ENCODE measurements around the gene RAB1B.
A peak's percentile ranks its signal among the peaks of the same experiment; 100 is the strongest.

Gene RAB1B

DNA sequence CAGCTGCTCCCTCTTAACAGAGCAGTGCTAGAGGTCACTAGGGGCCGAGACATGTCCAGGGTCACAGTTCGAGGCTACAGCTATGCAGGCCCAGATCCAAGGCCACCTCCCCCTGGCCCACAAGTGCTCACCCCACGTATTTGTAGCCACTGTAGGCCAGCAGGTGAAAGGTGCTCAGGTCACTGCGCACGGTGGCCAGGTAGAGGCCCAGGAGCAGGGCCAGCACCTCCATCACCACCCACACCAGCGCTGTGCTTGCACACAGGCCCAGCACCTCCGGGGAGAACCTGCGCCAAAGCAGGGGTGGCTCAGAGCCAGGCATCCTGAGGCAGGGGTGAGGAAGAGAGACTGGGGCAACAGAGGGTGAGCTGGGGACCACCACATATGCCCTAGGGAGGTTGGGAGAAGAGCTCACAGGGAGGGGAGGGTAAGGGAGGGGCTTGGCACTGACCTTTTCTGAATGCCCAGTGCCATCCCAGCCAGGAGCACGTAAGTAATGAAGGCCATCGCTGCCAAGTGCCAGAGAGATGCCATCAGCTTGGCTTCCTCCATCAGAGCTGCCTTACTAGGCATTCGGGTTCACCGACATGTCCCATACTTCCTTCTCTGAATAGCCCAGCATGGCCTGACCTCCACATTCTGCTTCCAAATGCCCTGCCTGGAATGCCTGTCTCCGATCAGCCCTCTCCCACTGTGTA lies 17.0 kb downstream of the RAB1B start:
- DNase-seq = no peak

DNA sequence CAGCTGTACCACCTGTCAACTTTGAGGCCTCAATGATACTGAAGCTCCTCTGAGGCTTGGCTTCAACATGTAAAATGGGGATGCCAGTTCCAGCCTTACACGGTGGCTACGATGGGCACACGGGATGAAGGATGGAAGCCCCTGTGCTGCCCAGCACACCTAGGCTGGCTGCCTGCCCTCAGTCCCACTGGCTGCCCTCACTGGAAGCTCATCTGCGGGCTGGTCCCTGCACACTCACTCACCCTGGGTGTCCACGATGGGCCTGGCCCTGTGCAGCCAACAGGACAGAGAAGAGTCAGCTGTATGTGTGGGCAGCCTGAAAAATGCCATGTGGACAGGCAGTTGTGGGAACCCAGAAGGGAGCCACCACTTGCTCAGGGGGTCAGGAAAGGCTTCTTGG lies 18.3 kb downstream of the RAB1B start:
- no peak for DNase-seq

DNA sequence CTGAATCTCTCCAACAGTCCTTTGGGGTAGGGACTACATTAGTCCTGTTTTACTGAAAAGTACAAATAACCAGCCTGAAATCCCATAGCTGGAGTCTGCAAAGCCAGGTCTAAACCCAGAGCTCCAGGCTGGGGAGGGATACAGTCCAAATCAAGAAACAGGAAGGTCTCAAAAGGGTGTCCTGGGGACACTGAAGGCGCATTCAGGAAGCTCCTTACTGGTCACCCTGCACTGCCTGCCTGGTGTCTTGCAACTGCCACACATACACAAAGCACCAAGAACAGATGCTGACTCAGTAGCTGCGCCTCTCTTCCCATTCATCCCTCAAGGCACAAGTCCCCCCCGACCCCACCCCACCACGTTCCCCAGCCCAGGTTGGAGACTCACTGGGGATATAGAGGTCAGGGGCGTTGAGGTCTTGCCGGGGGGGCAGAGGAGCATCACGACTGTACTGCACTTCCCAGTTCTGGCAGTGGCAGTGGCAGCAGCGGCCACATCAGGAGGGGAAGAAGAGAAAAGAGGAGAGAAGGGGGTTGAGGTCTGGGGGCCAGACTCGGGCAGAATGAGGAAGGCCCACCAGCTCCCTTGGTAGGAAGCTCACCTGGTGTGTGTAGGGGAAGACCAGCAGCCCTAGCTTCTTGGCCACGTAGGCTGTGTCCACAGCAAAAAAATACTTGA lies 18.9 kb downstream of the RAB1B start:
- DNase-seq = no peak

DNA sequence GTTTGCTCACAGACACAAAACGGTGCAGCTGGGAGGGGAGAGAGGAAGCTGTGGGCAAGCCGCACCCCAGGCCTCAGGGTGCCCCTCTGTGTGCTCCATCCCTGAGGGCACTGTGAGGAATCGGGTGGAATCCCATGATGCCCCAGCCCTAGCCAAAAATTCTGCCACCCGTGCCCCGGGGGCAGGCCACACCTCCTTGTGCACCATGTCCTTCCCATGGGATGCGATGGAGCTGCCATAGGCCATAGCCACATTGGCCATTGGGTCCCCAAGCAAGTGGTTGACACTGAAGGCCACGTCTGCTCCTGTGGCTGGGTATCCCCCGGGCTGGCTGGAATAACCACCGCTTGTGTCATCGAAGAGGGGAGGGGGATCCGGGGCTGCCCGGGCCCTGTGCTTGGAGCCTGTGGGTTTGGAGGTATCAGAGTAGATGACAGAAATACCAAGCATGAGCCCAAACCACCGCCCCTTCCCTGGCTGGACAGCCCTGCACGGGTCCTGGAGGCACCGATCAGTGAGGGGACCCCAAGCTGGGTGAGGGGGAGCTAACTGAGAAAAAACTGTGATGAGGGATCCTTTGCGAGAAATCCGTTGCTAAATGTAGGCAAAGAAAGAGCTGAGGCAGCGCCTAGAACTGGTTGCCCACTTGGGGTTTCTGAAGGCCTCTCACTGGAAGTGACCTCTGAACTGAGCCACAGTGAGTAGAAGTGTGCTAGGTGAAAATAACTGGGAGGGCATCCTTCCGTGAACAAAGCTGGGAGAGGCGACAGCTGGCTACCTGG lies 19.6 kb downstream of the RAB1B start:
- peak in 1 of 3 experiments; percentile 81 for DNase-seq

DNA sequence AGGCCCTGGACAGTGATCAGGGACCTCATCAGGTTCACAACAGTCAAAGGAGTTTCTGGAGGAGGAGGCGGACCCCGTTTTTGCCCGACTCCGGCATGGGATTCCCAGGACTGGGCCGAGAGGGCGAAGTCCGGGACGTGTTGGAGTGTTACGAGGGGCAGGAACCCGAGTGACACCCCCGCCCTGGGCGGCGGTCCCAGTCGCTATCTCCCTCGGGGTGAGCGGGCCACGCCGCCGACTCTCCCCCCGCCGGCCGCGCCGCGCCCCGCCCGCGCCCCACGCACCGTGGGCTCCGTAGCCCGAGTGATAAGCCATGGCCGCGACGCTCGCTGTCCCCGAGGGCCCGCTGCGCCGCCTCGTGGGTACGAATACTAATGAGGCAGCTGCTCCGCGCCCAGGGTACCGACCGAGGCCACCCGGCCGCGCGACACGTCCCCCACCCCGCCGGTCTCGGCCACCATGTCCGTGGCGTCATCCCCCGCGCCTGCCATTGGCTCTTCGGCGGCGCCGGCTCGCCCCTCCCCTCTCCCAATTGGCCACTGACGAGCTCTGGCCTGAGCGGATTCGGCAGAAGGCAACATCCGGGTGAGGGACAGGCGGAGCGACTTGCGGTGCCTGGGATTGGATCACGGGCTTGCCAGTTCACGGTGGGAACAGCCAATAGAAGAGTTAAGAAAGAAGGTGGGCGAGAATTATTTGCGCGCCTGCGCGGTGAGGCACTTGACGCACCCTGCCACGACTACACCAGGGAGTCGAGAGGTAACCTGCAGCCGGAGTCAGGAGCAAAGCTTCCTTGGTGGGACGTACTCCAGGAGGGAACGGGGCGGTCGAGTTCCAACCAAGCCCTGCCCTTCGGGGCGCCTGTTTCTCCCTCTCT lies 20.5 kb downstream of the RAB1B start, which contains the start of gene YIF1A:
Gene YIF1A (minus strand): TSS at position 473 of the 877 bp plus-strand sequence. CDS start 158 bp downstream, at position 315.
- DNase-seq = peak; percentile 99 to 100 (median 99)

DNA sequence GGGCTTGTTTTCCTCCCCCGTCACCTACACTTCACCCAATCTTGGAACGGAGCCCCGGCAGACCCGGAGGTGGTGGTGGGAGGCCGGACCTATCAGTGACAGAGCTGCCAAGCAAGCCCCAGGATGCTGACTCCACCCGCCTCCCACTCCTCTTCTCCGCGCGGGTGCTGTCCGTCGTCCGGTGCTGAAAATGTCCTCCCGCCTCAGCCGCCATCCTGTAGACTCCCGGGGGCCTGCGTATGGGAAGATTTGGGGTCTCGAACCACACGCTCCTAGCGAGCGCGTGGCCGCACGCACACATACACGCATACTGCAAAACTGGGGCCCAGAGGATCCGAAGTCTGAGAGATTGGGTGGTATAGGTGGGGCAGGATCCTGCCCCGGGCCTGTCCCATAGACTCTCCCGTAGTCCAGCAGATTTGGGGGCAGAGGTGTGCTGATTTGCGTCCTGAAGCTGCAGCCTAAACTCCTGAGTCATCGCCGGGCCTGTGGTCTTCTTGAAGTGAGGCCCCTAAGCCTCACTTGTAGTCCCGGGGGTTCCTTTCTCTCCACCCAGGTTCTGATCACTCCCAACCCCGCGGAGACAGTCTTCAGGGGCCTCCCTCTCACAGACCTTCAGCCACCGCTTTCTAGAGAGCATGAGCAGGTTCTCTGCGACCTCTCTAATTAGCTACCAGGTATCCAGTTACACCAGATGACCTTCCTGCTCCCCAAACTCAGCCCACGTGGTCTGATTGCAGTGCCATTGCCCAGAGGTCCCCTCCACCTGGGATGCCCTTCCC lies 21.3 kb downstream of the RAB1B start:
- peak in 2 of 3 experiments; percentile 46 to 62 for DNase-seq

DNA sequence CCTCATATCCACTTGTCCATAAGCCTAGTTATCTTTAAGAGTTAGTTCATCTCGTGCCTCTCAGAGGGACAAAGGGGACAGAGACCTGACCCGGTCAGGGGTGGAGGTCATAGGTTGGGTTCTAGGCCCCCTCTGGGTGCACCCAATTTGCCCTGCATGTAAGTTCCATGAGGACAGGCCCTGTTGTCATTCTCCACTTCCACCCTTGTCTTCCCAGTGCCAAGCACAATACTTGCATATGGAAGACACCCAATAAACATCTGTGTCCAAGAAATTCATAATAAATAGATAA lies 21.8 kb downstream of the RAB1B start:
- DNase-seq = no peak

DNA sequence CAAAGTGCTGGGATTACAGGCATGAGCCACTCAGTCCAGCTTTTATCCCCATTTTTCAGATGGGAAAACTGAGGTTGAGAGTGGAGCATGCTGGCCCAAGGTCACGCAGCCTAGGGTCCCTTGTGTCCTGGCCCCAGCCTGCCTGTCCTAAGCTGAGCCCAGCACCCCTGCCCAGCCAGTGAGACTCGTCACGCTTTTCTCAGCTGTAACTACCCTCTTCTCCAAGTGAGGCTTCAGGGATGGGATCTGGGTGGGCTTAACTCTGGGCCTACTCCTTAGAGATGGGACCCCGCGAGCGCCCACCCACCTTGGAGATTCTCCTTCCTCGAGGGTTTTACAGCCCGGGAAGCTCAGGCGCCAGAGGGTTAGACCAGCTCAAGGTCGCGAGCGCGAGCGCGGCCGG lies 22.9 kb downstream of the RAB1B start:
- no peak for DNase-seq

DNA sequence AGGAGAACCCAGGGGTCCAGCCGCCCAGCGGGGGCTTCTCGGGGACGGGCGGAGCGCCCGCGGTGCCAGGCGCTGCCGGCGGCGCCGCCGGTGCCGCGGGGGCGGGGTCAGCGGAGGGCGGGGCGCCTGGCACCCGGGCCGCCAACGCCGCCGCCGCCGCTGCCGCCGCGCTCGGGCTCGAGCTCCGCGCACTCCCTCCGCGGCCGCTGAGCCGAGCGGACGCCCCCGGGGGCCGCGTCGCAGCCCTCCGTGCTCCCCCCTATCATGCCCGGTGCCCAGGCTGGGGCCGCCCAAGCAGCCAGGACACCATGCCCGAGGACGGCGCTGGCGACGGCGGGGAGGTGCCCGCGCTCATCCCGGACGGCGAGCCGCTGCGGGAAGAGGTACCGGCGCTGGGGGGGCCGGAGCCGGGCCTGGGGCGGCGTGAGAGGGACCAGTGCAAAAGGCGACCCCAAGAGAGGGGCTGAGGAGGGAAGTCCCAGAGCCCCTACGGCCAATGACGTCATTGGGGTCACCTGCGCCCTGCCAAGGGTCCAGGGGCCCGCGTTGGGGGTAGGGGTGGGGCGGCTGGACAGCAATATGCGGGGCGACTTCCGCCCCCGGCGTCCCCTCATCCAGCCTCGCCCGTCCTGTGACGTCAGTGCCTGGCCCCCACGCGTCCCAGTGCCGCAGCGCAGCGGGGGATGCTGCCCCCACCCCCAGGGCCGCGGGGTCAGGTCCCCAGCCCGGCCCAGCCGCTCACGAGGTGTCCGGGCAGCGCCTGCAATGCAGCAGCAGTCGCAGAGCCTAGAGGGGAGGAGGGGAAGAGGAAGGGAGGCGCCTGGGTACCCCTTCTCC lies 23.5 kb downstream of the RAB1B start, which contains the start of gene TMEM151A:
Gene TMEM151A (plus strand): TSS at position 189 of the 837 bp plus-strand sequence. CDS start 120 bp downstream, at position 309.
- DNase-seq = peak; percentile 16 to 58 (median 56)

DNA sequence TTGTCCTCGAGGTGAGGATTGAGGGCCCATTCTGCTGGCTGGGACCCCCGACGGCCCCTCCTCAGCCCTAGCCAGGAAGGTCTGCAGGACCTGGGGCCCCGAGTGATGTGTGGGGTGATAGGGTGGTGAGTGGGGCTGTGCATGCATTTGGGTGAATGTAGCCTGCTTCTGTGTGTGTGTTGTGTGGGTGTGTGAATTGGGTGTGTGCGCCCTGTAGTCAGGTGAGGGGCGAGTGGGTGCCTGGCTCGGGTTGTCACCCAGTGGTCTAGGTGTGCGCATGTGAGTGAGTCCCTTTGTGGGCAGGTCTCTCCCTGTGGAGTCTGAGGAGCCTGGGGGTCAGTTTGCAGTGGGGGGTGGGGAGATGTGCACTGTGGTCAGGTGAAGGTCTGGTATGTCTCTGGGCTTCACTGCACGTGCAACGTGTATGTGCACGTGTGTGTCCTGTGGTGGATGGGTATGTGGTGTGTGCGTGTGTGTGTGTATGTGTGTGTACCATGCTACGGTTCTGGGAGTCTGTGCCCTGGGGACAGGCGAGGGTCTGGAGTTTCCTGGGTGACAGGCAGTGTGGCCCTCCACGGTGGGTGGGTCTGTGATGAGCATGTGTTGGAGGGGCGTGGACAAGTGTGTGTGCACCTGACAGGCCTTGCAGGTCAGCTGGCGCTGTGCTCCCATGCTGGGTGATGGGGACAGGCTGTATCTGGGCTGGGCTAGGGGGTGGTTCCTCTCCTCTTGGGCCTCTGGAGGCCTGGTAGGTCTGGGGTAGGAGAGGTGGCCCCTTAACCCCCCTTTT lies 24.3 kb downstream of the RAB1B start:
- peak in 1 of 3 experiments; percentile 23 for DNase-seq

DNA sequence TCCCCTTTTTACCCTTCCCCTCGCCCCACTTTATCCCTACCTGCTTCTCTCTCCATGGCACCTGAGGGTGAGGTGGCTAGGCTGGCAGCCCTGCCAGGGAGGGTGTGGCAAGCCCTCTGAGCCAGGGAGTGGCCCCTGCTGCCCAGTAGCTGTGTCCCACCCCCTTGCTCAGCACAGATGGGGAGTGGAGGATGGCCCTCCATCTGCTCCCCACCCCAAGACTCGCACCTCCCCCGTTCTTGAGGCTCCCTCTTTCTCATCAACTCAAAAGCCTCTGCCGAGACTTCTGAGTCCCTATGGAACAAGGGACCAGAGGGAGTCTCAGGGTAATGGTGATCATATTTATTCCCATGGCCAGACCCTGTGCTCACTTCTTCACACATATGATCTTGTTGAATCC lies 24.9 kb downstream of the RAB1B start:
- no peak for DNase-seq

DNA sequence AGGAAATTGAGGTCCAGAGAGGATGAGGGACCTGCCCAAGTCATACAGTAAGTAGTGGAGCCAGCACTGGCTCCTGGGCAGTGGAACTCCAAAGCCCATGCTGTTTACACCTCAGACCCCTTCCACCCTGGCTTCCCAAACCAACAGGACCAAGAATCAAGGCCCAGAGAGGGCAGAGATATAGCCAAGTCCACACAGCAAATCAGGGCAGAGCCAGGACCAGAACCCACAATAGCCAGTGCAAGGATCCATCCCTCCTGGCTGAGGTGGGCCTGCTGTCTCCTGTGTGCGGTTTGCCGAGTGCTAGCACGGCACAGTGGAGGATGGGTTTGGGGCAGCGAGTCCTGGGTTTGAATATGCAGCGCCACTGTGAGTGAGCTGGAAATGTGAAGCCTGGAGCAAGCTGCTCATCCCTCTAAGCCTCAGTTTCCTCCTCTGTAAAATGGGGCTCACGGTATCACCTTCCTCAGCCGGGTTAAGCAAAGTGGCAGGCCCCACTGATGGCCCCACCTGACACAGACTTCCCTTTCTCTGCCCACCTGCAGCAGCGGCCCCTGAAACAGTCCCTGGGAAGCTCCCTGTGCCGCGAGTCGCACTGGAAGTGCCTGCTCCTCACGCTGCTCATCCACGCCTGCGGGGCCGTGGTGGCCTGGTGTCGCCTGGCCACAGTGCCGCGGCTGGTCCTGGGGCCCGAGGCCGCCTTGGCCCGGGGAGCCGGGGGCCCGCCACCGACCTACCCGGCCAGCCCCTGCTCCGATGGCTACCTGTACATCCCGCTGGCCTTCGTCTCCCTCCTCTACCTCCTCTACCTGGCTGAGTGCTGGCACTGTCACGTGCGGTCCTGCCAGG lies 25.6 kb downstream of the RAB1B start:
- no peak for DNase-seq

DNA sequence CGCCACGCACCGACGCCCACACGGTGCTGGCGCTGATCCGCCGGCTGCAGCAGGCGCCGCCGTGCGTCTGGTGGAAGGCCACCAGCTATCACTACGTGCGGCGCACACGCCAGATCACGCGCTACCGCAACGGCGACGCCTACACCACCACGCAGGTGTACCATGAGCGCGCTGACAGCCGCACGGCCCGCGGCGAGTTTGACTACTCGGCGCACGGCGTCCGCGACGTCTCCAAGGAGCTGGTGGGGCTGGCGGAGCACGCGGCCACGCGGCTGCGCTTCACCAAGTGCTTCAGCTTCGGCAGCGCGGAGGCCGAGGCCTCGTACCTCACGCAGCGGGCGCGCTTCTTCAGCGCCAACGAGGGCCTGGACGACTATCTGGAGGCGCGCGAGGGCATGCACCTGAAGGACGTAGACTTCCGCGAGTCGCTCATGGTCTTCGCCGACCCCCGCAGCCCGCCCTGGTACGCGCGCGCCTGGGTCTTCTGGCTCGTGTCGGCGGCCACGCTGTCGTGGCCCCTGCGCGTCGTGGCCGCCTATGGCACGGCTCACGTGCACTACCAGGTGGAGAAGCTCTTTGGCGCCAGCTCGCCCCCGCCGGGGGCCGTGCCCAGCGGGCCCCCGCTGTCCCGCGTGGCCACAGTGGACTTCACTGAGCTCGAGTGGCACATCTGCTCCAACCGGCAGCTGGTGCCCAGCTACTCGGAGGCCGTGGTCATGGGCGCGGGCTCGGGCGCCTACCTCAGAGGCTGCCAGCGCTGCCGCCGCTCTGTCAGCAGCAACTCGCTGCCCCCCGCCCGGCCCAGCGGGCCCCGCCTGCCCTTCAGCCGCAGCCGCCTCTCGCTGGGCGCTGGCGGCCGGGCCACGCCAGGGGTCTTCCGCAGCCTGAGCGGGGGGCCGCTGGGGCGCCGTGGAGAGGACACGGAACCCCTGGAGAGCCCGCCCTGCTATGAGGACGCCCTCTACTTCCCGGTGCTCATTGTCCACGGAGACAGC lies 26.5 kb downstream of the RAB1B start:
- no peak for DNase-seq

DNA sequence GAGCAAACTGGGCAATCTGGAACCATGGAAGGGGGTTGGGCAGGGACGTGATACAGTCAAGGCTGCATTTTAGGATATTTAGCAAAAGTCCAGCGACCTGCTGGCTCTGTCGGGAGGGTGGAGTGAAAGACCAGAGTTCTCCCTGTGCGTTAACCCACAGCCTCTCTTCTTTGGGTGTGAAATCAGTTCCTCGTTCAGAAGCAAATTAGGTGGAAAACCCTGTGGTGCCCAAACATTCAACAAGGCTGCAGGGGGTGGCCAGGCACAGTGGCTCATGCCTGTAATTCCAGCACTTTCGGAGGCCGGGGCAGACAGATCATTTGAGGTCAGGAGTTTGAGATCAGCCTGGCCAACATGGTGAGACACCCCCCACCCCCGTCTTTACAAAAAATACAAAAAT lies 29.2 kb downstream of the RAB1B start:
- no peak for DNase-seq

DNA sequence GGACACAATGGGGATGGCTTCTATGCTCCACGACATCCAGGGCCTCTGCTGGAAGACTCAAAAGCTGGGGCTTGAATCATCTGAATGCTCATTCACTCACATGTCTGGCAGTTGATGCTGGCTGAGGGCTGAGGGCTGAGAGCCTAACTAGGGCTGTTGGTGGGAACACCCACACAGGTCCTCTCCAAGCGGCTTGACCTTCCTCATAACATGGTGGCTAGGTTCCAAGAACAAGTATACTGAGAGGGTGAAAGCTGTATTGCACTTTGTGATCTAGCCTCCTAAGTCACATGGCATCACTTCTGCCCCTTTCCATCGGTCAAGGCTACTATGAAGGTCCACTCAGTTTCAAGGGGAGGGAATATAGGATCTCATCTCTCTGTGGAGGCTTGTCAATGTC lies 30.7 kb downstream of the RAB1B start:
- no peak for DNase-seq

DNA sequence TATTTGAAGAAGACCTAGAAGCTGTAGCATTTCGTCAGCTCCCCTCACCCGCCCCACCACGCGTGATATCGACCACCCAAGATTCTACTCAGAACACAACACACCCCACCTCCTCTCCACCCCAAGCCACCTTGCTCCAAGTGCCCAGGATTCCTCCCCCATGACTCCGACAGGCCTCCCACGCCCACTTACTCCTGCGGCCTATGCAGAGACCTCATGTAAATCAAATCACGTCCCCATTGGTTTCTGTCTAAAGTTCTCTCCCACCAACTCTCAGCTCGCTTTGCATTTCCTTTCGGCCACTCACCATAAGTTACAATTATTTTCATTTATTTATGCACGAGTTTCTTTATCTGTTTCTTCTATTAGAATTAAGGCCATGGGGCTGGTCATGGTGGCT lies 34.2 kb downstream of the RAB1B start:
- DNase-seq = no peak

DNA sequence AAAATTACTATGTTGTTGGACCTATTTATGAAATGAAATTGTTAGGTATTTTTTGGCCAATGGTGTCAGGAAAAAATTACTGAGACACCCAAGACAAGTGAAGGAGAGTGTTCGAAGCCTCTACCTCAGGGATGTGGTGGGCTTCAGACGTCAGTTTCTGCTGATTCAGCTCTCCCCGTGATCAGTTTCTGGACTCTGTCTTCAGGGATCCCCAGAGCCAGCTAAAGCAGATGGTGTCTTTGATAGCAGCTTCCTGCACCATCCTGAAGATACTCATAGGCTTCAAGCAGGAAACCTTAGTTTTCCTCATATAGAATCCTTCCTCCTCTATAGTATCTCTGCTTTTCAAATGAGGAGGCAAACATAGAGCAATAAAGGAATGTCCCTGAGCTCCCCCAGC lies 41.0 kb downstream of the RAB1B start:
- DNase-seq = no peak

DNA sequence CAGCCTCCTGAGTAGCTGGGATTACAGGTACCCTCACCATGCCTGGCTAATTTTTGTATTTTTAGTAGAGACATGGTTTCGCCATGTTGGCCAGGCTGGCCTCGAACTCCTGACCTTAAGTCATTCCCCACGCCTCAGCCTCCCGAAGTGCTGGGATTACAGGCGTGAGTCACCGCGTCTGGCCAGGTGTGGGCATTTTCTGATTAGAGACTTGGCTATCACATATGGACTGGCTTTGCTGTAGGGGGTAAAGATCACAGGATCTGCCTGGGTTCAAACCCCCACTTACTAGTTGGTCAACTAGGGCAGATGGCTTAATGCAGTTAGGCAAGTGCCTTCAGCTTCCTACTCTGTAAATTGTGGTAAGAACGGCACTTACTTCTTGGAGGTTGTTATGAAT lies 41.9 kb downstream of the RAB1B start:
- DNase-seq = no peak

Measured in NCI-H1417 (cell line).